NCI-H146 treated with DMSO at 0.1 percent for 48 hours (cell line): ENCODE data around the gene ZNF189.

Experiments
- DNase-seq: peaks from one replicate; lab custom pipeline; 2025; ENCODE audit not compliant: unreplicated experiment; lab: John Stamatoyannopoulos, UW

Gene ZNF189

DNA sequence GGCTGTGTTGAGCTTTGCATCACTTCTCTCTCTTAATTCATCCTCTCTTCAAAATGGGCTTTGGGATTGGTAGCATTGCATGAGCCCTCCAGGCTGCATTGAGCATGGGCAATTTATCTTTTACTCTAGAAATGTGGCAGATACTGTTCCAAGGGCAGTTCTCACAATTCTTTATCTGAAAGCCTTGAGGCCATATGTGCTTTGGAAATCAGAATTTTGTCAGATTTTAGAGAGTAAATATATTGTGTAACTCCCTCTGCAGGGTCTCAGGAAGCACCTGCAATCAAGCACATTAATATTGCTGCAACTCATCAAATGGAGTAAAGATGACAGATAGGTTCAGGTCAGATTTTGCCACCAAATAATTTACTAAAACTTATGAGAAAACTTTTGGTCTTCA lies 19.3 kb downstream of the ZNF189 start:
- no peak for DNase-seq

DNA sequence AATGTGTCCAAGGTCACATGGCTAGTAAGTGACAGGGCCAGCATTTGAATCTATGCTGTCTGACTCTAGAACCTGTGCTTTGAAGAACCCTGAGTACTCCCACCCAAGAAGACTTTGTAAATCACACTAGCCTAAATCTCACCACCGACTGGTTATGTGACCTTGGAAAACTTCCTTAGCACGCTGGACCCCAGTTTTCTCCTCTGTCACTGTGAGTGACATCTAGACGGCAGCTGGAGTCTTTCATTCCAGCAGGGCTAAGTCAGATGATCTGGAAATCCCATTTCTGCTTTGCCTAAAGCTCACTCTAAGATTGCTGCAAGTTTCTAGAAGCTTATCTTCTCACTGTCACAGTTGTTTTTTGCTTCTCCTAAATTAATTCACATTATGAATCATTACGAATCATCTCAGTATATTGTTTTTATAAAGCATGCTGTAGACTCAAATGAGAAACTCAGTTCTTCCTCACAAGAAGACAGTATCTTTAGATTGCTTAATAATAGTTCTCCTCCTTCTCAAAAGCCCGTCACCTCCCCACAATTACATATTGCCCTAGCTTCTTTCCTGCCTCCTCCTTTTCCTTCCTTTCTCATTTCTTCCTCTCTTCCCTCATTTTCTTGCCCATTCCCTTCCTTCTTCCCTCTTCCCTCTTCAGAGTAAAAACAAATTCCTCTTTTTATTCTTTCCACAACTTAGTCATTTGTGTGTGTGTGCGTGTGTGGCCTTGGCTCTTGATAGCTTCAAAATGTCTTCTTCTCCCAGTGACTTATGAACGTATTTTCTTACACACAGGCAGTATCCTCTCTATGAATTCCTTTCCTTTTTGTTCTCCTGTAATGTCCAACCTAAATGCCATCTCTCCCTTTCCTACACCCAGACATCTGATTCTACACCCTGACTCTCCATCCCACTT lies 20.1 kb downstream of the ZNF189 start:
- DNase-seq = no peak

DNA sequence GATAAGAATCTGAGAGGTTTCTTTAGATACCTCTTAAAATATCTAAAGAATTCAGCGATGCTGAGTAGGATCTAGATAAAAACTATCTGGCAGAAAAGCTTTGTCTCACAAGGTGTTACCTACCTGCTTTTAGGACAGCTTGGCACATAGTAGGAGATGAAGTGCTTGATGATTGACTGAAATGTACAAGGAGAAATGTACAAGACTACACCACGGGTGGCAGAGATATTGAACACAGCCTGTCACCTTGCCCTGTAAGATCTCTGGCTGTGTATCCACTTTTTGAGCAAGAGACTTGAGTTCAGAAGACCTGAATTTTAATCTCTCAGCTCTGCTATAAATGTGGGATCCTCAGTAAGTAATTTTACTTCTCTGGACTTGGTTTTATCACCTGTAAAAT lies 21.2 kb downstream of the ZNF189 start:
- no peak for DNase-seq

DNA sequence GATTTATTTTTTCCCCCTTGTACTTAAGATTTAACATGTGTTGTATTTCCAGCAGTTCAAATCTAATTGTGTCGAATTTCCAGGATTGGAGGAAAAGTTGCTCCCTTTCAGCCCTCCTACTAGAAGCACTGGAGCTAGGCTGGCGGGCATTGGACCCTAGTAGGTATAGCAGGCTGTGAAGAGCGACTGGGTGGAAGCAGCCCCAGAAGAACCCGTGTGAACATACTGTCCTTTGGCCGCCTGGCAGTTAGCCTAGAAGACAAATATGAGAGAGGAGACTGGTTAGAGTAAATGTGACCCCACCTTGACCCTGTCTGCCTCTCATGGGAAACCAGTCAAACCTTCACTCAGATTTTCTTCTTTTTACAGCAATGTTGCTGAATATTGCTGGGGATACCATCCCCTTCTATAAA lies 23.0 kb downstream of the ZNF189 start:
- no peak for DNase-seq

DNA sequence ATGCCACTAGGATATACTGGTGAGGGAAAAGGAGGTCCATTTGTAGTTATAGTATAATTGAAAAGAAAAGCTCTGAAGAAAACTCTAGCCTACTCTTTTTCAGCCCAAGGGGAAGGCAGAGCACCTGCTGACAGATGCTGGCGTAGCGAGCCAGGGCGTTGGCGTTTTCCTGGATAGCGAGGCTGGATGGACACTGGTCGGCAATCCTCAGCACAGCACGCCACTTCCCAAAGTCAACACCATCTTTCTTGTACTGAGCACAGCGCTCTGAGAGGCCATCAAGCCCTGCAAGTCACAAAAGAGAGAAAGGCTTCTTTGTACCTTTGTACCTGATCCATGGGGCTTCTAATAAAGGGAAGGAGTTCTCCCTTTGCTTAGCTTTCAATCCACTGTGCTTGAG lies 28.7 kb downstream of the ZNF189 start:
- peak; percentile 63 for DNase-seq

DNA sequence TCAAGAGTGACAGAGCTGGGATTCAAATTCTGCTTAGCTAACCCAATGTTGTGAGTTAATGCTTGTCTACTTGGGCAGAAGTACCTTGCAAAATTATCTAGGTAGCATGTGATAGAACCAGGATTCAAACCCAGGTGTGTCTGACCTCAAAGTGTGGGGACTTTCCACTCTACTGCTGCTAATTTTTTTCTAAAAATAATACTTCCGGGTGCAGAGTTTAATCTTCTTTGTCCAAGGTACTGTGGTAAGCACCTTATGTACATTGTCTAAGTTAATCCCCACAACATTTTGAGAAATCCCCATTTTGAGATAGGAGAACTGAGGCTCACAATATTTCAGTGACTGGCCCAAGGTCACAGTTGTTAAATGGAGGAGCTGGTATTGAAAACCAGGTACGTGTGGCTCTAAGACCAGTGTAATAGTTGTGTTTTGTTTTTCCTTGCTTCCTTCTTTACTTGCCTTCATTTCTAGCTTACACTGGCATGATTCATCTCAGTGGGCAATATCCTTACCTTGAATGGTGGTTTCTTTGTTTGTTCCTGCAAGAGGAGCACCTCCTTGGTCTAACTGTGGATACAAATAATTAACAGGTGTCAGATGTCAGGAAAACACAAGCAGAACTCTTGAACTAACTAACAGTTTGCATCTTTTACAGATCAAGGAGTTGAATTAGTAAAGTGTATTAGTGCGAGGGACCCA lies 29.5 kb downstream of the ZNF189 start:
- DNase-seq = no peak

DNA sequence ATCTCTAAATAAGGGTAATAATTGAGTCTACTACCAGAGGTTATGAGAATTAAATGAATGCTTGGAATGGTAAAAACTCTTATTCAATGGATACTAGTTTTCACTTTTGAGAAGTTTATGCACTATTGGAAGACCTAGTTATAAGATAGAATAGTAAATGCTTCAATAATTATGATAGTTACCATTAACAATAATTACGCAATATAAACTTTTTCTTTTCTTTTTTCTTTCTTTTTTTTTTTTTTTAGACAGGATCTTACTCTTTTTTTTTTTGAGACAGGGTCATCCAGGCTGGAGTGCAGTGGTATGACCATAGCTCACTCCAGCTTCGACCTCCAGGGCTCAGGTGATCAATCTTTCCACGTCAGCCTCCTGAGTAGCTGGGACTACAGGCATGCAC lies 30.3 kb downstream of the ZNF189 start:
- DNase-seq = no peak

DNA sequence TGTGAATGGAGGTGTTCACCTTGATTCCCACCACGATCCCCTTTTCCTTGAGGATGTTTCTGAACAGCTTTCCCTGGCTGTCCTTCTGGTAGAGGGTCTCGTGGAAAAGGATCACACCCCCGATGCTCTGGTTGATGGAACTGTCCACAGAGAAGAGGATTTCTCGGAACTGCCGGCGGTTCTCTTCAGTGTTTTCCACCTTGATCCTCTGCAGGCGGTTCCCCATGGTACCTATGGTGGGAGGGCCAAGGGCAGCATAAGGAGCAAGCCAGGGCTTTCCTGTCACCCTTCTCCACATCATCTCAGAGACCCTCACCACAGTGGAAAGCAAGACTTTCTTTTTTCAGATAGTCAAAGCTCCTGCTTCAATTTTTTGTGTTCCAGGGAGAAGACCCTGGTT lies 31.1 kb downstream of the ZNF189 start:
- no peak for DNase-seq

DNA sequence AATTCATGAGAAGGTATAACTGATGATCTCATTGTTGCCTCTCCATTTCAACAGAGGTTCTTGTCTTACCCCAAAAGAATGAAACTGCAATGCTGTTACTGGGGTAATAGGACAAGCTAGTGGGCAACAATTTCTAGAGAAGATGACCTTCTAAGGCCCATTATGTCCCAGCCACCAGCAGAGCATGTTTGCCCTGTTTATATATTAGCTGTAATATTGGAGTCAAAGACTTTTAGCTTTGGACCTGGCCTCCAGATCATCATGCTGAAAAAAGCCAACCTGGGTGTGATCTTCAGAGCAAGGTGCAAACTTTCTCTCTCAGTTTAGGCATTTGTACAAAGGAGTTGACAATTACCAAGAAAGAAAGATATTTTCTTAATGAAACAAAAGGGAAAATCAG lies 33.5 kb downstream of the ZNF189 start:
- DNase-seq = no peak

DNA sequence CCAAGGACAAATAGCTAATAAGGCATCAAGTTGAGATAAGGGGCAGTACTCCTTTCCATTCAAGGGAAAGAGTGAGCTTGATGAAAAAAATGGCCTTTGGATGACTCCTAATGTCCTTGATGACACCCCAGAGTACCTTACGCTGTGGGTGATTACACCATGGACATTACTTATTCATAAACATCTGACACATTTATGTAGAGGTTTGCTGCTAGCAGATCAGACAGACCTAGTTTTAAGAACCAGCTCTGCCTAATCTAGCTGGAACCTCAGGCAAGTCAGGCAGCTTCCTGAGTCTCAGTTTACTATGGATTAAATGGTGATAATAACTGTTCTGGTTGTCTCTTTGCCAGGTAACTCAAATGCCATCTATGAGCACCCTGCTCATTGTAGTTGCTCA lies 34.1 kb downstream of the ZNF189 start:
- no peak for DNase-seq

DNA sequence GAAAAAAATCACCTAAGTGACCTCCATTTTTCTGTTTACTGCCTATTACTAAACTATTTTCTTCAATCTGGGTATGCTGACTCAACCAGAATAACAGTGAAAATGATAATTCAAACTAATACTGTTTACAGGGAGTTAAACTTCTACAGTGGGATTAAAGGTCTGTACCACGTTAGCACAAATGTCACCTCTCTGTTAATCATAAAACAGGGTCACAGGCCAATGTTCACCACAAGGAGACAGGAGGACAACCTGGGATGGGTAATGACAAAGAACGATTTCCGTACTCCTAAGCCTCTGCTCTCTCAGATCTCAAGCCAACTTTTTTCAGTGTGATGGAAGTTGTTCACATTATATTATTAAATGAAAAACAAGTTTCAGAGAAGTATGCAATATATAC lies 34.6 kb downstream of the ZNF189 start:
- DNase-seq = no peak

DNA sequence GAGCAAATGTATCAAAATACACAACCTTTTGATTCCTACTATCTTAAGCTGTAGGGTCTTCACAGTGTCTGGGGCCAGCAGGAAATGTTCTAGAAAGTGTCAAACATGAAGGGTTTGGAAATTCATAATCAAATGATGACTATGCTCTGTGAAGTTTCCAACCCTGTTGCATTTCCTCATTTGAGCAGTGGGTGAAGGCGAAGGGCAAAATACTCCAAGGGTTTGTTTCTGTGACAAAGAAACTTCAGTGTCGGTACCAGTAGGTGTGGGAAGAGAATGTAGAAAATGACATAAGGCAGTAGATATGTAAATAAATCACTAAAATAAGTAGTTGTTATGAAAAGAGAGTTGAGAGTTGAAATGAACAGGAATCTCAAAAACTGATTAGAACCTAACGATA lies 36.3 kb downstream of the ZNF189 start:
- DNase-seq = no peak

DNA sequence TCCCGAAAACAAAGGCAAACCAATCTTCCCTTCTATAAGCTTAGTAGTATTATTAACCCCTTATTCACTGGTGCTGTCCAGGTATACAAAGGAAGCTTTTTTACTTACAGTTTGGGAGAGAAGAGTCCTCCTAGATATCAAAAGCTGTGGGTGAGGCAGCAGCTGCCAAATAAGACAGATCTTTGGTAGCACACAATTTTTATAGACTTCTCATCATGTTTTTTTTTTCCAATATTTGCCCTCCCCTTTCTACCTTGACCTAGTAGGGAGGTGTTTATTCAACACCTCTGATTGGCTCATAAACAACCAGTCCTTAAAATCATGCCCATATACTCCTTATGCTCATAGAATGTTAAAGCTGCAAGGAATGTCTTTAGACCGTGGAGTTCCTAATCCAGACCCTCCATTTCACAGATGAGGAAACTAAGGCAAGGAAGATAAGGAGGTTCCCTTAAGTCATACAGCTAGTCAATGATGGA lies 37.0 kb downstream of the ZNF189 start, which contains the start of gene ALDOB:
Gene ALDOB, minus strand, starts transcription at position 174 of the 479 bp plus-strand sequence. CDS start 4,887 bp downstream, outside the sequence.
- no peak for DNase-seq

DNA sequence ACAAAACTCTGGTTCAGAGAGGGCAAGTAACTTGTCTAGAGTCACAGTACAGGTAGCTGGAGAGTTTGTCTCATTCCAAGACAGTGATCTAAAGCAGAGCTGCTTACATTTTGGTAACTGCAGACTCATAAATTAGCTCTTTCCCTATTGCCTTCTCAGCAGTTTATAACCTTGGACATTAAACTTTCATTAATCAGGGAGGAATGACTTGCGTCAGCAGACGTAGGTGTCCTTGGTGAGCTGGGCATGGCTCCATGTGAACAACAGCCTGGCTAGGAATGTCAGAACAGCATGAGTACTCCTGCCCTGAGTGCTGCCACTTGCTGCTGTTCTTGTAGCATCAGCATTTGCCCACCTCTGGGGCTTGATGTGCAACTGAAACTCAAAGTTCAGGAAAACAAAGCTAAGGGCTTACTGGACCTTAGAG lies 39.2 kb downstream of the ZNF189 start:
- DNase-seq = no peak

DNA sequence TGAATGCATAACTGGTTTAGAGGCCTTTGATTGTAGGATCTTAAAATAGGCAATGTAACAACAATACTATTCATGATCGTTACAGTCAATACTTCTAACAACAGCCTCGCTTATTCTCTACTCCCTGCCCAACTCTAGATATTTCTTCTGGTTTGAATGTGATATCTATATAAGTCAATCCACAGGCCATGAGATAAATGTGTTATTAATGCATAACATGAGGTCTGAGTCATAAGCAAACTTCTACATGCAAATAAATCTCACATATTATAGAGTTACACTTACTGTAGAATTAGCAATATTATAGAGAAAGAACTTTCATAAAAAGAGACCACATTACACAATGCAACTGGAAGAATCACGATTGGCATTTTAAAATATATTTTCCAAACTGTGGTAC lies 39.9 kb downstream of the ZNF189 start:
- DNase-seq = no peak

DNA sequence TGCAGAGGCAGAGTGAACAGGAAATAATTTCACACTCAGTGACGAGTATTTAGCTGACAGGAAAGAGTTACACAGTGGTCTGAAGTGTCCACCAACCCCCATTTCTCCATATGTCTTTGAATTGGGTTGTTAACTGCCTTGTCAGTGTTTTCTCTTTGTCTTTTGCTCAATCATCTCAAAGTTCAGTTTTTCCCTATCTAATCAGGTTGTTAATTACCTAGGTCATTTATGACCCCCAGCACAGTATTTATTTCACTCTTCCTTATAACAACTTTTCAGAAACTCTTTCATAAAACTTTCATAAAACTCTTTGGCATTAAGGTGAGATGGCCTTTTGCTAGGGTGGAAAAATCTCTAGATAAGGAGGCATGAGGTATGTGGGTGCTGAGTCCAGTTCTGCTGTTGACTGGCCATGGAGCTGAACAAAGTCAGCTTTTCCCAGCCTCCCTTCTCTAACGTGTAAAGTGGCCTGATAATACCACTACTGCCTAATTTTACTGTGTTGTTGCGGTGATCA lies 42.1 kb downstream of the ZNF189 start:
- no peak for DNase-seq

DNA sequence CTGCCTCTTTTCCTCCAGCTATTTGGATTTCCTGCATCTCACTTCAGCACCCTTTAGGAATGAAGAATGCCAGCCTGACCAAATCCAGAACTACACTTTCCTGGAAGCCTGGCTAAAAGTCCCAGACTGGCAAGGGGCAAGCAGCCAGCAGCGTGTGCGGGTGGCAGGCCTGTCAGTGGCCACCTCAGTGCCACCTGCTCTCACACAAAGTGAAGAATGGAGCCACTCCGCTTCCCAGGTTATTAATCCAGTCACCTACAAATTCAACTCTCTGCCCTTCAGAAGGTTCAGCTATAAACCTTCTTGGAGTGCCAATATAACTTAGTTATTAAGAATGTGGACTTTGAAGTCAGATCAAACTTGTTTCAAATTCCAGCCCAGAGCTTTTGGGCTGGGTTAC lies 43.7 kb downstream of the ZNF189 start:
- no peak for DNase-seq

DNA sequence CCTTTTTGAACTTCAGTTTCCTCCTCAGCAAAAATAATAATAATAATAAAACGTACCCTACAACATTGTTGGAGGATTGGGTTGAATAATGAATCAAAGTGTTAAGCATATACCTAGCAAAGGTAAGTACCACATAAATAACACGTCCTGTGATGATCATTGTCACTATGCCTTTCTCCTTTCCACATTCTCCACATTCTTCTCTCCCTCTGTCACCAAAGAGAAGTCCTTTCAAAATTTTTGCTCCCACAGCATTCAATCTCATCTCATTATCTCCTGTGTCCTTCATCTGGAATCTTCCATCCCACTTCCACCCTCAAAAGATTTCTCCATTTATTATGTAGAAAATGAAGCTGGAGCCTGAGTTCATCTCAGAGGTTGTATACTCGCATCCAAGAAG lies 44.1 kb downstream of the ZNF189 start:
- no peak for DNase-seq

DNA sequence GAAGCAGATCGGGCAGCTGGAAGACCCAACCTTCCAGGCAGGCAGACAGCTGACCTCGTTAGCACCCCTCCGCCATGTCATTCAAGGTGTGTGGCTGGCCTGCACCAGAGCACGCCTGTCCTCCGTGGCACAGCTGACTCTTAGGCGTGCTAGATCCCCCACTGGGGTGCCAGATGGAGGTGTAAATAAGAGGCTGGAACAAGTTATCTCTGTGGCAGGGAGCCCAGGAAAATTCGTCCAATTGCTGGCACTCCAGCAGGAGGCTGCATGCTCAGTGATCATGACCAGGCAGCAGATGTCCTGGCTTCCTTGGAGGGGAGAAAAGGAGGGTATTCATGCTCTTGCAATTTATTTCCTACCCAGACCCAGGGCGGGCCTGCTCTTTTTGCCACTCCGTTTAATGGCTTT lies 44.7 kb downstream of the ZNF189 start:
- DNase-seq = peak; percentile 4

DNA sequence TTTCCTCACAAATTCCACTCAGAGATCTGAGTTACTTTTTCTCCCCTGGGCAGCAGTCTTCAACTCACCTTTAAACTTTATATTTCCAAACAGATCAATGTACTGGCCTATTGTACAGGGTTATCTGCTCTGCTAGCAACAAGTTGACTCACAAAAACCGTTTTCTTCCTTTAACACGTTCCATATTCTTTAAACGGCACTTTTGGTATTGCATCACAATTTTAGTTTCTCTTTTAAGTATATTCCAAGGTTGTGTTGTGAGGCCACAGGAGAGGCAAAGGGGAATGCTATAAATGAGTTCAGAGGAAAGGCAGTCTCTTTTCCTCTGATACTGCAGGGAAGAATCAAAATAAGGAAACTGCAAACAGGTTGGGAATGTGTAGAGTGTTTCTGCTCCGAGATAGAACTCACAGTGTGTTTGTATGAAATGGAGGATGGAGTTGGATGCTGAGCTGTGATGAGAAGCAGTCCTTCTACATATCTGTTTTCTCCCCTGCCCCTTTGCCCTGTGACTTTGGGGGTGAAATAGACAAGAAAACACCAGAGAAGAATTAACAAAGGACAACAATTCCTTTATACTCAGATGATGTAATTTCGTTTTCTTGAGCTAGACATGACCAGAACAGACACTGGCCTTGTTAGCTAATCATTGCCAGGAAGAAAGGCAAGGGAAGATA lies 46.8 kb downstream of the ZNF189 start:
- DNase-seq = no peak

DNA sequence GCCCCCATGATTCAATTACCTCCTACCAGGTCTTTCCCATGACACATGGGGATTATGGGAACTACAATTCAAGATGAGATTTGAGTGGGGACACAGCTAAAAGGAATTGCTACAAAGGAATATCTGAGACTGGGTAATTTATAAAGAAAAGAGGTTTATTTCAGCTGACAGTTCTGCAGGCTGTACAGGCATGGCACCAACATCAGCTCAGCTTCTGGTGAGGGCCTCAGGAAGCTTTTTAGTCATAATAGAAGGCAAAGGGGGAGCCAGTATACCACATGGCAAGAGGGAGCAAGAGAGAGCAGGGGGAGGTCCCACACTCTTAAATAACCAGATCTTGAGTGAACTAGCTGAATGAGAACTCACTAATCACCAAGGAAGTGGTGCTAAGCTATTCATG lies 48.1 kb downstream of the ZNF189 start:
- no peak for DNase-seq
